HG03571 (cell line): ENCODE results near the gene CNKSR1.

Experiments
- ATAC-seq: cut with Tn5 transposase; IDR thresholded peaks from one replicate; pipeline ENCODE4 v1.9.1; 2021; ENCODE audit not compliant: unreplicated experiment

Gene CNKSR1

GRCh38 chr1:26177182-26177684 is at the start of gene CNKSR1:
TSS of gene CNKSR1 (plus strand) at chr1:26177491. CDS start at chr1:26177548, 57 bp downstream.
- ATAC-seq = no peak

- no peak for ATAC-seq
These were observed 47.5 kb upstream of the CNKSR1 start for GRCh38 chr1:26129778-26130177.

- no peak for ATAC-seq
These were observed 46.6 kb upstream of the CNKSR1 start for GRCh38 chr1:26130695-26131094.

- ATAC-seq = no peak
These were observed 45.0 kb upstream of the CNKSR1 start for GRCh38 chr1:26132128-26132833.

- no peak for ATAC-seq
These were observed 44.5 kb upstream of the CNKSR1 start for GRCh38 chr1:26132834-26133167.

- ATAC-seq = no peak
These were observed 42.8 kb upstream of the CNKSR1 start for GRCh38 chr1:26134466-26134865.

GRCh38 chr1:26138974-26139558 is 38.2 kb upstream of the CNKSR1 start:
- ATAC-seq = no peak

GRCh38 chr1:26142159-26142558 is 35.1 kb upstream of the CNKSR1 start:
- ATAC-seq = no peak

- no peak for ATAC-seq
These were observed 32.0 kb upstream of the CNKSR1 start for GRCh38 chr1:26145041-26145959.

- ATAC-seq = no peak
These were observed 31.4 kb upstream of the CNKSR1 start for GRCh38 chr1:26145960-26146294.

GRCh38 chr1:26148887-26149286 is 28.4 kb upstream of the CNKSR1 start:
- ATAC-seq = no peak

- no peak for ATAC-seq
These were observed 23.2 kb upstream of the CNKSR1 start for GRCh38 chr1:26153966-26154532.

- ATAC-seq = no peak
These were observed 22.5 kb upstream of the CNKSR1 start for GRCh38 chr1:26154750-26155149.

- no peak for ATAC-seq
These were observed 21.7 kb upstream of the CNKSR1 start for GRCh38 chr1:26155370-26156284.

- no peak for ATAC-seq
These were observed 20.8 kb upstream of the CNKSR1 start for GRCh38 chr1:26156285-26157038.

GRCh38 chr1:26158271-26158907 is 18.9 kb upstream of the CNKSR1 start:
- ATAC-seq = no peak

- no peak for ATAC-seq
These were observed 18.2 kb upstream of the CNKSR1 start, which contains the start of gene FAM110D for GRCh38 chr1:26158908-26159742. TSS of gene FAM110D (plus strand) at chr1:26159079. CDS start at chr1:26161292, 2,213 bp downstream.

- no peak for ATAC-seq
These were observed 17.6 kb upstream of the CNKSR1 start for GRCh38 chr1:26159743-26160039.
